GM21717 (cell line): ENCODE results near the gene HPS5.
"Not testable (repeated sequence)": the region's sequence is repeated elsewhere in the genome, so short reads cannot be mapped to it uniquely, and the experiment has no call there.

ENCODE experiments used
- ATAC-seq: cut with Tn5 transposase; IDR thresholded peaks from one replicate; pipeline ENCODE4 v1.9.1; 2021; ENCODE audit warnings: mild to moderate bottlenecking, moderate library complexity; ENCODE audit not compliant: unreplicated experiment

The HPS5 gene

GRCh38 chr11:18321969-18322711 is at the start of gene HPS5, which contains the start of gene GTF2H1:
Gene HPS5 (minus strand): TSS chr11:18322140. CDS start chr11:18317858, 4,282 bp downstream.
Gene GTF2H1 (plus strand): TSS chr11:18322567. CDS start chr11:18333075, 10,508 bp downstream.
- ATAC-seq: peak; percentile 82

DNA sequence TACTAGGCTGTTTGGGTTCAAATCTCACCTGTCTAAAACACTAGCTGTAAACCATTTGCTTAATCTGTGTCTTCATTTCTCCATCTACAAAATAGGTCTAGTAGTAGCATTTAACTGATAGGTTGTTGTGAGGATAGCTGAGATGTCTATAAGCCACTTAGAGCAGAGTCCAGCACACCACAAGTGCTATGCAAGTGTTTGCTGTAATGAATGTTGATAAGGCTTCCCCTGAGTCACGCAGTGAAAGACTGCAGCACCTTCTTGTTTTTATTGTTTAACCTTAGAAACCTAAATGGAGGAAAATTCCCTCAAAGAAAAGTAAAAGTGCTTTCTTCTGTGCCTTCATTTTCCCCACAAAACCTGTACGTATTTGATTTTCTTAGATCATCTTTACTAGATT is 49.3 kb upstream of the HPS5 start:
- no peak for ATAC-seq

DNA sequence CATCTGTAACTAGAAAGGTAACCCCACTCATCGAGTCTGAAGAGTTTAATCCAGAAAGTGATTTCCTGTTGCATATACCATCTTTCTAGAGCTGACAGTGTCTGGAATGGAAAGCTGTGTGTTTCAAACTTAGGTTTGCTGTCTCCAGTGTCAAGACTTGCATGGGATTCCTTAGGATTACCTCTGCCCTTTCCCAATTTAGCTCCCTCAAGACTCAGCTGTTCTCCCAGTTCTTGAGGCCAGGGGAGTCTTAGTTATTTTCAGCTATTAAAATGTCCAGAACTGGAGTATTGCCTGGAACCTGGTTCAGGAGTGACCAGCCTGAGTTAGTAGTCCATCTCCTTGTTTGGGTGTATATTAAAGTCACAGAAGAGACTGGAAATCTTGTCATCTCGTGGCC is 47.5 kb upstream of the HPS5 start:
- ATAC-seq: no peak

DNA sequence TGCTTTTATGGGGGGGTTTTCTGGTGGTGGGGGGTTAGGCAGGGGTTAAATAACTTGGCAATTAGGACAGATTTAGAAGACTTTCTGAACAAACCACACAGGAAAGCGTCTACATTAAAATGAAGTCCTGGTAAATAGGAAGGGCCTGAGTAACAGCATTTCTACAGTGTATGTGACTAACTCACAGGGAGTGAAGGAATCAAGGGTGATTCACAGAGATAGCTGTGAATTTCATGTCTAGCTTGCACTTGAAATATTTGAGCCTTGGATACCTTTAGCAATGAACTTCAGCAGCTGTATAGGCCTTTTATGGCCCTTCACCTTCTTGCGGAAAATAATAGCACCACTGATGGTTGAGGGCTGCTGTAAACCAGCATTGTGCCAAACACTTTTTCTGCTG is 46.3 kb upstream of the HPS5 start:
- no peak for ATAC-seq

GRCh38 chr11:18367431-18367830 is 45.5 kb upstream of the HPS5 start:
- no peak for ATAC-seq

- ATAC-seq: no peak
These were observed 44.3 kb upstream of the HPS5 start for GRCh38 chr11:18366286-18366685.

DNA sequence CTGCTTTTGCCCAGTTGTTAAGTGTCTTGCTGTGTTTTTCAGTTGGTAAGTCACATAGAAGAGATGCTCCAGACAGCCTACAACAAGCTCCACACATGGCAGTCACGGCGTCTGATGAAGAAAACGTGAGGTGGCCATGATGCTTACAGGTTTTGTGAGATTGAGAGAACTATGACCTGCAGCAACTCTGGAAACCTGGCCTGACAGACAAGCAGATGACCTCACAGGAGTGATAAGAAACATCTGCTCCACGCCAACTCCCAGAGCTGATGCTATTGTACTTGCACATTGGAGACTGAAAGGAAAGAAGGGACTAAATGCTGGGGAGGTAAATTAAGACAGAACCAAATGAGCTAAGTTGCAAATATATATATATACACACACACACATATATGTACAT is 43.8 kb upstream of the HPS5 start:
- no peak for ATAC-seq

DNA sequence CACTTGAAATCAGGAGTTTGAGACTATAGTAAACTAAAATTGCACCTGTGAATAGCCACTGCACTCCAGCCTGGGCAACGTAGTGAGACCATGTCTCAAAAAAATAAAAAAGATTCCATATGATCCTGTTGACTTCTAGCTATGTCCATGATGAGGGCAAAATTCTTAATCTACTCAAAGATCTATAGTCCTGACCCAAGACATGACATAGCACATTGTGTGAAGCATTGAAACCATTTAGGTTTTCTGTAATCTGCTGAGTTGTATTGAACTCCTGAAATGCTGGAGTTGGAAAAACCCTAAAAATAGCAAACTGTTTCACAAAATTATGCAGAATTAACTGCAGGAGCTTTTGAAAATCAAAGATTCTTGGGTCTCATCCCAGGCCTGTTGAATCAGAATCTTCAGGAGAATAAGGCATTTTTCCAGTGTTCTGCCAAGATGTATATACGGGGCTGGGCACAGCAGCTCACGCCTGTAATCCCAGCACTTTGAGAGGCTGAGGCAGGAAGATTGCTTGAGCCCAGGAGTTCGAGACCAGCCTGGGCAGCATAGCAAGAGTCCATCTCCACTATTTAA is 42.6 kb upstream of the HPS5 start:
- no peak for ATAC-seq

- ATAC-seq: no peak
These were observed 39.2 kb upstream of the HPS5 start for GRCh38 chr11:18361154-18361553.

- no peak for ATAC-seq
These were observed 36.7 kb upstream of the HPS5 start for GRCh38 chr11:18358646-18359045.

GRCh38 chr11:18352581-18352980 is 30.6 kb upstream of the HPS5 start:
- ATAC-seq: no peak

GRCh38 chr11:18347471-18348125 is 25.7 kb upstream of the HPS5 start:
- ATAC-seq: no peak

DNA sequence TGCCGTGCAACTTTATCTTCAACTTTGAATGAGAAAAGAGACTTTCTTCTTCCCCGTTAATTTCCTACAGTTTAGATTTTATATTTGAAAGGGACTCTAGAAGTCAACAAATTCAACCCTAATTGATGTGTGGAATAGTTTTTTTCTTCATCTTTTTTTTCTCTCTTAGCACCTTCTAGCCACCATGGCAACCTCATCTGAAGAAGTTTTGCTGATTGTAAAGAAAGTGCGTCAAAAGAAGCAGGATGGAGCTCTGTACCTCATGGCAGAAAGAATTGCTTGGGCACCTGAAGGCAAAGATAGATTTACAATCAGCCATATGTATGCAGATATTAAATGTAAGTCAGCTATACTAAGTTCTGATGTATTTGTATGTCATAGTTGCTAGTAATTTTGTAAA is 11.0 kb upstream of the HPS5 start:
- ATAC-seq: no peak

DNA sequence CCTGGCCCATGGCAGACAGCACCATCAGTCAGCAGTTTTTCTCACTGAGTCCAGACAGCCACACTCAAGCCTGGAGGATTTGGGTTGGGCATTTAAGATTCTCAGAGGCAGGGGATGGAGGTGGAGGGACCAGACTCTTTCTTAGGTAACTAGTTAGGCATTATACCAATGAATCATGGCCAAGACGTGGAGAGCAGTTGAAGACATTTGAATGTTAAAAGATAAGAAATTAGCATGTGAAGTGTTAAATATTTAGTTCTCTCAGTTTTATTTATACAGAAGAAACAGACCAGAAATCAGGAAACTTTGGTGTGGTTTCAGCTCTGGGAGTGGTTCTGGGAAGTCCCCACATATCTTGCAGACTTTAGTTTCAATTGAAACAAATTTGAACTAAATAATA is 10.4 kb upstream of the HPS5 start:
- ATAC-seq: no peak

- no peak for ATAC-seq
These were observed 9.0 kb upstream of the HPS5 start for GRCh38 chr11:18330921-18331320.

- no peak for ATAC-seq
These were observed 7.4 kb upstream of the HPS5 start for GRCh38 chr11:18329196-18329870.

DNA sequence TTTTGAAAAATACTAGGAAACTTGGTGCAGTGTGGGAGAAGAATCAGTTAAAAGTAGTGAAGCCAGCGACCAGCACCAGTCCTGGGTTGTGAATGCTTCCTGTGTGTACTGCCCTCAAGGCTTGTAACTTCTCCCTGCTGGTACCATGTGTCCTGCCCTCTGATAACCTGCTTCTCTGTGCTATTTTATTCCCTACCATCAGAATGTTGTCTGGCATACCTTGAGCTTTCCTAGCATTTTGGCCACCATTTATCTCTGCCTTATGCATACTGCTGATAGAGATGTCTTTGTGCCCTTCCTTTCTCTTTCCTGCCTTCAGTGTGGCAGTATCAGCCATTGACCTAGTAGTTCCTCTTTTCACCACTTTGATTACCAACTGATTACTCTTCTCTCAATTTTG is 2.4 kb upstream of the HPS5 start:
- ATAC-seq: no peak

DNA sequence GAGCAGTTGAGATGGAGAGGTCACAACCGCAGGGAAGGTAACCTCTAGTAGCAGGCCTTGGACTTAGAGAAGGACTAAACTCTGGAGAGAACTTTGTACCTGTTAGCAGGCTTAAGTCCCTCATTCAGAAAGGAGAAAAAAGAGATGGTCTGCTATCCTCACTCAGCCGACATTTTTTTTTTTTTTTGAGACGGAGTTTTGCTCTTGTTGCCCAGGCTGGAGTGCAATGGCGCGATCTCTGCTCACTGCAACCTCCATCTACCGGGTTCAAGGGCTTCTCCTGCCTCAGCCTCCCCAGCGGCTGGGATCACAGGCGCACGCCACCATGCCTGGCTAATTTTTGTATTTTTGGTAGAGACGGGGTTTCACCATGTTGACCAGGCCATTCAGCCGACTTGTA is 1.9 kb upstream of the HPS5 start:
- not testable (repeated sequence) for ATAC-seq

GRCh38 chr11:18322818-18323570 is 1.1 kb upstream of the HPS5 start:
- peak; percentile 3 for ATAC-seq

DNA sequence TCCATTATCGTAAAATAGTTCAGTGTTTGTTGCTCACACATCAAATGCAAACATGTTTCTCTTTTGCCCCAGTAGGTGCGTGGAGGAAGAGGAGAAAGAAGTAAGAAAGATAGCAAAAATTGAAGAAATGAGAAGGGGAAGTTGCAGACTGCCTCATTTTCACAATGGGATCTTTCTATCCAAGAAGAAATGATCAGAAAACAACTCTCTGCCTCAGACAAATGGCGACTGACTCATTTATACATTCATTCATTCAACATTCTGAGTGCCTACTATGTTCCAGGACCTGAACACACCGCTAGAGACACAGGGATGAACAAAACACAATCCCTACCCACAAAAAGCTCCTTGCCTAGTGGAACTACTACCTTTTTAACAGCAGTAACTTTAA is 367 bp downstream of the HPS5 start:
- peak; percentile 13 for ATAC-seq

DNA sequence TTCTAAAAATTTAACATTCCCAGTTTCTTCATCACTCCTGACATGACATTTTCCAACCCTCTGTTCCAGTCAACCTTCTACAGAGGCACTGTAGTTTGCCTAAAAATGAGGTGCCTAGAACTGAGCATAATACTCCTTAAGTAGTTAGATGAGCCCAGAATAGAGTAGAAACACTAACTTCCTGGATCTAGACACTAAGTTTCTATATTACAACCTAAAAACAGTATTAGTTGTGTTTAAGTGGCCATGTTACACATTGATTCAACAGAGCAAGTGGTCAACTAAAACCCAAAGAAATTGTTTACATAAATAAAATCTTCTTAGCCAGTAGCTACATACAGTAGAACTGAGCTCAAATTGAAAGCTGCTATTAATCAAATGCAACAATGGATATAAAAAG is 1.3 kb downstream of the HPS5 start:
- ATAC-seq: no peak
